CD14-positive monocyte (primary cell): ENCODE data around the gene SNX2. TPM values are rescaled to one million over a fixed set of nuclear protein-coding genes. Genes with fewer than 3 reads are reported as not detected.
A peak's percentile ranks its signal among the peaks of the same experiment; 100 is the strongest.

ENCODE experiments used
- DNase-seq, 3 donors: peaks; one replicate each; pipeline ENCODE4 v3.0.0-alpha.2; 2011 to 2022
- H2AFZ ChIP-seq: 2 replicates; pipeline ENCODE4 v1.6.0; 2012; ENCODE audit warnings: mild to moderate bottlenecking, low read depth, low read length, inconsistent platforms; ENCODE audit not compliant: insufficient read depth, poor library complexity, severe bottlenecking
- H3K27ac ChIP-seq, 2 donors: 1 replicate in 1 of 2; 2 replicates in 1 of 2; pipeline ENCODE4 v1.5.1; 2012 to 2013; ENCODE audit warnings: low read length in 2 of 2, control low read depth in 1 of 2, inconsistent platforms in 1 of 2, low read depth in 1 of 2, mild to moderate bottlenecking in 1 of 2
- H3K27me3 ChIP-seq, 2 donors: one replicate each; pipeline versions ENCODE4 v1.6.0 to v1.6.1; 2011 to 2013; ENCODE audit warnings: low read length in 2 of 2; ENCODE audit not compliant: control insufficient read depth in 2 of 2, insufficient read depth in 2 of 2
- H3K36me3 ChIP-seq, 2 donors: replicated peaks in 1 of 2; 1 replicate in 1 of 2; 2 replicates in 1 of 2; pipeline versions ENCODE4 v1.5.1 to v1.6.1; 2012 to 2013; ENCODE audit warnings: low read length in 2 of 2, control low read depth in 1 of 2, inconsistent platforms in 1 of 2, mild to moderate bottlenecking in 1 of 2; ENCODE audit not compliant: insufficient read depth in 2 of 2, control insufficient read depth in 1 of 2
- H3K4me1 ChIP-seq, 2 donors: 1 replicate in 1 of 2; 2 replicates in 1 of 2; pipeline versions ENCODE4 v1.5.1 to v1.6.1; 2012 to 2013; ENCODE audit warnings: low read length in 2 of 2, control low read depth in 1 of 2, inconsistent platforms in 1 of 2, mild to moderate bottlenecking in 1 of 2, moderate library complexity in 1 of 2; ENCODE audit not compliant: insufficient read depth in 2 of 2, control insufficient read depth in 1 of 2
- H3K4me2 ChIP-seq: replicated peaks from 2 replicates; pipeline ENCODE3; 2012; ENCODE audit warnings: low read length, moderate library complexity, mild to moderate bottlenecking; ENCODE audit not compliant: poor library complexity, severe bottlenecking; ENCODE audit errors: extremely low read depth
- H3K4me3 ChIP-seq, 3 experiments: fragments of 200-600 bp in 1 of 3; sonication (generic) in 1 of 3; replicated peaks in 1 of 3; 1 replicate in 2 of 3; 2 replicates in 1 of 3; pipeline ENCODE4 v1.5.1; 2011 to 2013; ENCODE audit warnings: low read length in 3 of 3, mild to moderate bottlenecking in 3 of 3, control low read depth in 2 of 3, low read depth in 2 of 3, inconsistent platforms in 1 of 3, moderate library complexity in 1 of 3
- H3K79me2 ChIP-seq: 2 replicates; pipeline ENCODE4 v1.6.0; 2012; ENCODE audit warnings: mild to moderate bottlenecking, control low read depth, inconsistent platforms, low read length, moderate library complexity; ENCODE audit not compliant: insufficient read depth
- H3K9ac ChIP-seq: 2 replicates; pipeline ENCODE4 v1.6.0; 2017; ENCODE audit warnings: low read length, mild to moderate bottlenecking; ENCODE audit not compliant: insufficient read depth, poor library complexity, severe bottlenecking
- H3K9me3 ChIP-seq, 2 donors: replicated peaks in 1 of 2; 1 replicate in 1 of 2; 2 replicates in 1 of 2; pipeline versions ENCODE4 v1.5.1 to v1.6.1; 2012 to 2013; ENCODE audit warnings: low read length in 2 of 2, control low read depth in 1 of 2; ENCODE audit not compliant: control insufficient read depth in 1 of 2, insufficient read depth in 1 of 2
- H4K20me1 ChIP-seq: 2 replicates; pipeline ENCODE4 v1.6.0; 2012; ENCODE audit warnings: mild to moderate bottlenecking, low read length, control low read depth, moderate library complexity; ENCODE audit not compliant: insufficient read depth
- H3K27ac Mint-ChIP-seq, 7 donors: one replicate each; pipeline ENCODE4 v1.8.0; 2020; ENCODE audit warnings: mild to moderate bottlenecking in 7 of 7, mixed read lengths in 7 of 7, moderate library complexity in 6 of 7, inconsistent platforms in 2 of 7
- H3K27me3 Mint-ChIP-seq, 3 donors: one replicate each; pipeline ENCODE4 v1.8.0; 2021 to 2022; ENCODE audit warnings: low read depth in 3 of 3, mild to moderate bottlenecking in 3 of 3, mixed read lengths in 3 of 3, moderate library complexity in 3 of 3, inconsistent platforms in 1 of 3
- H3K36me3 Mint-ChIP-seq, 2 donors: one replicate each; pipeline ENCODE4 v1.8.0; 2020; ENCODE audit warnings: mixed read lengths in 2 of 2, inconsistent platforms in 1 of 2, mild to moderate bottlenecking in 1 of 2
- H3K4me1 Mint-ChIP-seq: one replicate; pipeline ENCODE4 v1.8.0; 2020; ENCODE audit warnings: mild to moderate bottlenecking, mixed read lengths
- H3K4me3 Mint-ChIP-seq, 2 donors: one replicate each; pipeline ENCODE4 v1.8.0; 2020; ENCODE audit warnings: mild to moderate bottlenecking in 2 of 2, mixed read lengths in 2 of 2, moderate library complexity in 1 of 2
- H3K9me3 Mint-ChIP-seq, 7 donors: one replicate each; pipeline ENCODE4 v1.8.0; 2020 to 2022; ENCODE audit warnings: mixed read lengths in 7 of 7, mild to moderate bottlenecking in 6 of 7, moderate library complexity in 6 of 7, inconsistent platforms in 2 of 7
- CTCF ChIP-seq: fragments of 200-600 bp; IDR thresholded peaks from one replicate; pipeline ENCODE4 v1.8.0; 2022; ENCODE audit warnings: antibody characterized with exemption, mild to moderate bottlenecking
- WGBS: methylation state at CpG from one replicate; pipeline ENCODE4 v1.1.5; 2013; ENCODE audit warnings: missing lambda C conversion rate; ENCODE audit not compliant: insufficient coverage; 5-methylcytosine and 5-hydroxymethylcytosine counted together
- intact Hi-C, 2 donors: fragments of 100-400 bp; cut with micrococcal nuclease; formaldehyde crosslinking; loops; one replicate each; pipeline versions ENCODE4 v1.15.0 to v1.15.1; 2023
- polyA plus RNA-seq, 3 donors: library from polyadenylated mRNA; depleted of rRNA in 1 of 3; unstranded in 2 of 3; stranded (reverse) in 1 of 3; fragments of 300-500 nt in 2 of 3; fragments of >200 nt in 1 of 3; fragmentation: Illumina TruSeq in 2 of 3; gene quantifications; 1 replicate in 2 of 3; 2 replicates in 1 of 3; pipeline ENCODE4 v1.2.3, GENCODE V29; 2012 to 2021

The SNX2 gene
- polyA plus RNA-seq, 3 donors, result 84.6 to 264 (median 263) TPM

DNA sequence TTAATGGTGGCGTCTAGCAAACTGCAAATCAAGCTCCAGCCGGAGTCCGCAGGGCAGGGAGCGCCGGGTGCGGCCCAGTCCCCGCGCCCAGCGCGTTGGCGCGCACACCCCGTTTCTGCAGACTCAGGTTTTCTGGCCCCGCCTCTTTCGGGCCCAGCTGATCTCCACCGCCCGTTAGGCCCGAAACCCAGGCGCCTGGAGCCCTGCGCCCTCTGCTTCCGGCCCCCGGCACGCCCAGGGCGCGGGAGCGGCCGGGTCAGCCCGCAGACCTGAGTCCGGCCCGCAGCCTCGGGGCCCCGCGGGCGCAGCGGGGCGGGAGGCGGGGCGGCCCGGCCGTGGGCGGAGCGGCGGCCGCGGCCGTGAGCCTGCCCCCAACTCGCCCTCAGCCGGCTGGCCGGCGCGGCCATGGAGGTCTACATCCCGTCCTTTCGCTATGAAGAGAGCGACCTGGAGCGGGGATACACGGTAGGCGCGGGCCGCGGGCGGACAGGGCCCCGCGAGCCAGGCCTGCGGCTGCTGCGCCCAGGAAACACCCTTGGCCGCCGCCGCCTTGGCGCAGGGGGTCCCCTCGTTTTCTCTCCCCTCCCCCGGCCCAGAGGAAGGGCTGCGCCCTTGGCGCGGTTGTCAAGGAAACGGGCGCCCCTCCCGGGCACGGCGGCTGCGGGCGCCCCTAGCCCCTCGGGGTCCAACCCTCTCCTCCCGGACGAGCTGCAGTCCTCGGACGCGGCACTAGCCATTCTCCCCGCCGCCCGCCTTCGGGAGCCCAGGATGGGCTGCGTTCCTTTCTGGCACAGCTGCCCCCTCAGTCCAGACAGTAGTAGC is 70.6 kb downstream of the SNX2 start, which contains the start of gene SNX24:
TSS of gene SNX24 (plus strand) at position 385 of the 822 bp plus-strand sequence. CDS start at position 406, 21 bp downstream.
- H2AFZ ChIP-seq, result peak within 1 kb of the TSS; percentile 96
- WGBS, result under 1% methylated on average over 92 of the region's 92 CpGs
- H3K79me2 ChIP-seq, result no peaks in the 10 kb centered on the region
- peak within 1 kb of the TSS; percentile 69 for H3K9ac ChIP-seq
- H3K27me3 ChIP-seq, result no peaks in the 10 kb centered on the region
- peaks cover 2 to 6% (median 2%) of the 10 kb centered on the region in 3 donors for H3K27me3 Mint-ChIP-seq
- H3K4me3 ChIP-seq, result peak within 1 kb of the TSS; percentile 64 to 93 (median 85)
- H4K20me1 ChIP-seq, result no peaks in the 10 kb centered on the region
- intact Hi-C loops, result no loop called here
- H3K4me1 Mint-ChIP-seq, result peaks cover 53% of the 10 kb centered on the region
- H3K9me3 Mint-ChIP-seq, result peaks cover 0 to 2% (median 0%) of the 10 kb centered on the region in 7 donors
- H3K27ac Mint-ChIP-seq, result peak within 1 kb of the TSS in 6 of 7 donors; percentile 58 to 89 (median 82)
- DNase-seq, result peak; percentile 65 to 72 (median 70)
- H3K4me3 Mint-ChIP-seq, result peak within 1 kb of the TSS; percentile 94
- peak within 1 kb of the TSS; percentile 97 for H3K4me2 ChIP-seq
- no peaks in the 10 kb centered on the region for H3K9me3 ChIP-seq
- H3K36me3 Mint-ChIP-seq, result peaks cover 3 to 4% of the 10 kb centered on the region in 2 donors
- peaks cover 35 to 60% of the 10 kb centered on the region in 2 donors for H3K4me1 ChIP-seq
- no peaks in the 10 kb centered on the region for H3K36me3 ChIP-seq
- TF ChIP-seq CTCF, result no peak
- peak within 1 kb of the TSS in 1 of 2 donors; percentile 72 for H3K27ac ChIP-seq

GRCh38 chr5:122846051-122846550 is 71.2 kb downstream of the SNX2 start:
- Mint-ChIP-seq H3K36me3 (peaks cover 4 to 6% of the 10 kb centered on the region in 2 donors), H3K9me3 (peaks cover 0 to 2% (median 0%) of the 10 kb centered on the region in 7 donors), H3K27ac (peak overlapping the region in 3 of 7 donors; percentile 46 to 54 (median 50)), H3K4me3 (peak overlapping the region; percentile 81 to 84), H3K27me3 (peaks cover 2 to 6% (median 2%) of the 10 kb centered on the region in 3 donors), H3K4me1 (peaks cover 52% of the 10 kb centered on the region)
- no peak for TF ChIP-seq CTCF
- Histone ChIP-seq H4K20me1 (no peaks in the 10 kb centered on the region), H2AFZ (peak overlapping the region; percentile 93), H3K27me3 (no peaks in the 10 kb centered on the region), H3K4me2 (peak overlapping the region; percentile 97), H3K4me1 (peaks cover 40 to 65% of the 10 kb centered on the region in 2 donors), H3K79me2 (no peaks in the 10 kb centered on the region), H3K9me3 (no peaks in the 10 kb centered on the region), H3K4me3 (peak overlapping the region; percentile 64 to 93 (median 85)), H3K9ac (peak overlapping the region; percentile 69), H3K36me3 (no peaks in the 10 kb centered on the region), H3K27ac (peak overlapping the region in 1 of 2 donors; percentile 52)
- DNase-seq, result no peak
- intact Hi-C loops, result no loop called here
- 0% methylated on average over 3 of the region's 6 CpGs for WGBS
